HEK293 (cell line): Measurements from ENCODE around the gene DEFB121.
"Not testable (repeated sequence)": the region's sequence is repeated elsewhere in the genome, so short reads cannot be mapped to it uniquely, and the experiment has no call there.

Experiments used
- CTCF ChIA-PET: fragments of 350-600 bp; formaldehyde crosslinking; extraction: SDS; loops from one replicate; lab custom pipeline; 2021; ENCODE audit warnings: antibody characterized with exemption; lab: Yijun Ruan, JAX
- POLR2A ChIA-PET: fragments of 300-600 bp; formaldehyde crosslinking; extraction: SDS; loops from one replicate; lab custom pipeline; 2020; ENCODE audit warnings: antibody characterized with exemption, inconsistent platforms; lab: Yijun Ruan, JAX
- H3K27ac ChIP-seq: fragments of 200-500 bp; sonication (Bioruptor generic); 2 replicates; pipeline ENCODE4 v1.5.1; 2014; ENCODE audit warnings: low read depth, low read length, control low read depth, inconsistent platforms; ENCODE audit errors: extremely low read depth
- H3K36me3 ChIP-seq, 2 experiments: fragments of 200-500 bp in 1 of 2; sonication (Bioruptor generic) in 1 of 2; 1 replicate in 1 of 2; 2 replicates in 1 of 2; pipeline ENCODE4 v1.5.1; 2014 to 2017; ENCODE audit warnings: inconsistent platforms in 2 of 2, low read length in 2 of 2; ENCODE audit not compliant: control insufficient read depth in 2 of 2, insufficient read depth in 1 of 2
- H3K4me1 ChIP-seq: fragments of 200-500 bp; sonication (Bioruptor generic); 2 replicates; pipeline ENCODE4 v1.5.1; 2014; ENCODE audit warnings: mild to moderate bottlenecking, low read length, inconsistent platforms; ENCODE audit not compliant: control insufficient read depth, insufficient read depth
- H3K4me3 ChIP-seq: 2 replicates; pipeline ENCODE4 v1.5.1; 2011; ENCODE audit warnings: low read depth, mild to moderate bottlenecking, control low read depth, low read length, moderate library complexity
- H3K9me3 ChIP-seq: fragments of 200-500 bp; sonication (Bioruptor generic); 2 replicates; pipeline ENCODE4 v1.5.1; 2014; ENCODE audit warnings: low read depth, low read length, inconsistent platforms; ENCODE audit not compliant: control insufficient read depth, insufficient read depth
- HOXD13 ChIP-seq: sonication (generic); formaldehyde crosslinking; IDR thresholded peaks from 2 replicates; pipeline ENCODE4 v1.8.0; 2022; ENCODE audit warnings: missing genetic modification reagents, borderline replicate concordance
- MEIS1 ChIP-seq: sonication (generic); formaldehyde crosslinking; IDR thresholded peaks from 2 replicates; pipeline ENCODE4 v1.8.1; 2022; ENCODE audit warnings: missing genetic modification reagents, mild to moderate bottlenecking, borderline replicate concordance
- MYNN ChIP-seq: fragments of 450-650 bp; formaldehyde crosslinking; IDR thresholded peaks from 2 replicates; pipeline ENCODE4 v1.5.1; 2016; ENCODE audit warnings: missing biosample characterization, missing genetic modification characterization, borderline replicate concordance
- TSHZ1 ChIP-seq: fragments of 450-650 bp; formaldehyde crosslinking; IDR thresholded peaks from 2 replicates; pipeline ENCODE4 v1.5.1; 2016; ENCODE audit warnings: missing biosample characterization, missing genetic modification characterization, borderline replicate concordance
- YY1 ChIP-seq: fragments of 450-650 bp; formaldehyde crosslinking; IDR thresholded peaks from 2 replicates; pipeline ENCODE4 v1.5.1; 2018; ENCODE audit warnings: missing biosample characterization, missing genetic modification characterization
- ZBTB21 ChIP-seq: fragments of 450-650 bp; formaldehyde crosslinking; IDR thresholded peaks from 2 replicates; pipeline ENCODE4 v1.5.1; 2017; ENCODE audit warnings: missing biosample characterization, missing genetic modification characterization
- ZNF114 ChIP-seq: fragments of 450-650 bp; formaldehyde crosslinking; IDR thresholded peaks from 2 replicates; pipeline ENCODE4 v1.5.0; 2017; ENCODE audit warnings: missing biosample characterization, missing genetic modification characterization
- ZNF133 ChIP-seq: fragments of 450-650 bp; formaldehyde crosslinking; IDR thresholded peaks from 2 replicates; pipeline ENCODE4 v1.5.1; 2016; ENCODE audit warnings: missing biosample characterization, missing genetic modification characterization
- ZNF23 ChIP-seq: fragments of 450-650 bp; formaldehyde crosslinking; IDR thresholded peaks from 2 replicates; pipeline ENCODE4 v1.5.1; 2016; ENCODE audit warnings: missing biosample characterization, missing genetic modification characterization, borderline replicate concordance
- ZNF37A ChIP-seq: fragments of 450-650 bp; IDR thresholded peaks from 2 replicates; pipeline ENCODE4 v1.5.1; 2018; ENCODE audit warnings: missing biosample characterization, missing genetic modification characterization
- ZNF404 ChIP-seq: fragments of 450-650 bp; formaldehyde crosslinking; IDR thresholded peaks from 2 replicates; pipeline ENCODE4 v1.5.1; 2017; ENCODE audit warnings: missing biosample characterization, missing genetic modification characterization
- ZNF433 ChIP-seq: fragments of 450-650 bp; formaldehyde crosslinking; IDR thresholded peaks from 2 replicates; pipeline ENCODE4 v1.5.1; 2016; ENCODE audit warnings: missing biosample characterization, missing genetic modification characterization, low read depth
- ZNF518A ChIP-seq: fragments of 450-650 bp; formaldehyde crosslinking; conservative IDR thresholded peaks from 2 replicates; pipeline ENCODE4 v1.5.1; 2016; ENCODE audit warnings: low read depth, missing biosample characterization, missing genetic modification characterization
- ZNF549 ChIP-seq: fragments of 450-650 bp; IDR thresholded peaks from 2 replicates; pipeline ENCODE4 v1.5.1; 2018; ENCODE audit warnings: missing biosample characterization, missing genetic modification characterization, mild to moderate bottlenecking, inconsistent platforms, moderate library complexity
- ZNF629 ChIP-seq: fragments of 450-650 bp; formaldehyde crosslinking; IDR thresholded peaks from 2 replicates; pipeline ENCODE4 v1.5.1; 2017; ENCODE audit warnings: missing biosample characterization, missing genetic modification characterization
- ZNF670 ChIP-seq: fragments of 450-650 bp; formaldehyde crosslinking; IDR thresholded peaks from 2 replicates; pipeline ENCODE4 v1.5.1; 2016; ENCODE audit warnings: missing biosample characterization, missing genetic modification characterization, low read depth
- ZNF747 ChIP-seq: fragments of 450-650 bp; formaldehyde crosslinking; IDR thresholded peaks from 2 replicates; pipeline ENCODE4 v1.5.1; 2016; ENCODE audit warnings: missing biosample characterization, missing genetic modification characterization
- ZNF792 ChIP-seq: fragments of 450-650 bp; formaldehyde crosslinking; IDR thresholded peaks from 2 replicates; pipeline ENCODE4 v1.5.1; 2016; ENCODE audit warnings: missing biosample characterization, missing genetic modification characterization
- ZNF837 ChIP-seq: fragments of 450-650 bp; formaldehyde crosslinking; IDR thresholded peaks from 2 replicates; pipeline ENCODE4 v1.5.1; 2016; ENCODE audit warnings: missing biosample characterization, missing genetic modification characterization

Gene DEFB121

GRCh38 chr20:31426891-31427551 is 21.0 kb upstream of the DEFB121 start:
- POLR2A ChIA-PET, H3K36me3 ChIP-seq, H3K4me3 ChIP-seq, H3K9me3 ChIP-seq, H3K4me1 ChIP-seq, CTCF ChIA-PET, H3K27ac ChIP-seq: not testable (repeated sequence)

GRCh38 chr20:31425797-31426196 is 19.8 kb upstream of the DEFB121 start:
- CTCF ChIA-PET = no interaction called here
- no peaks in the 10 kb centered on the region for H3K36me3 ChIP-seq
- no peak overlapping the region for H3K27ac ChIP-seq
- H3K9me3 ChIP-seq = no peaks in the 10 kb centered on the region
- H3K4me3 ChIP-seq = no peak overlapping the region
- TF ChIP-seq ZNF629 (tag by site-specific recombination) (no peak), ZNF518A (tag by site-specific recombination) (no peak), ZNF792 (tag by site-specific recombination) (no peak), ZNF549 (tag by site-specific recombination) (no peak), ZNF747 (tag by site-specific recombination) (no peak), ZBTB21 (tag by site-specific recombination) (no peak), TSHZ1 (tag by site-specific recombination) (no peak), ZNF37A (no peak), YY1 (no peak), ZNF404 (tag by site-specific recombination) (no peak), ZNF133 (no peak), HOXD13 (CRISPR knock-in tag) (no peak), ZNF23 (no peak), MYNN (no peak), ZNF433 (tag by site-specific recombination) (no peak), ZNF837 (tag by site-specific recombination) (no peak), MEIS1 (CRISPR knock-in tag) (no peak), ZNF114 (tag by site-specific recombination) (no peak), ZNF670 (tag by site-specific recombination) (no peak)
- H3K4me1 ChIP-seq = no peaks in the 10 kb centered on the region
- POLR2A ChIA-PET = no interaction called here
